Left lung (tissue), 10 donors: Measurements from ENCODE around the gene SUV39H2. TPM values are rescaled to one million over a fixed set of nuclear protein-coding genes. Genes with fewer than 3 reads are reported as not detected.

Experiments
- ATAC-seq: fragments of 200-7000 bp; cut with Tn5 transposase; one replicate; pipeline ENCODE4 v1.9.1; 2020; ENCODE audit warnings: moderate library complexity
- DNase-seq, 4 donors: peaks; one replicate each; pipeline ENCODE4 v3.0.0-alpha.2; 2013 to 2020
- H3K27ac ChIP-seq, 2 donors: fragments of 200-600 bp; sonication (generic) in 1 of 2; one replicate each; pipeline versions ENCODE4 v1.5.0 to v1.8.0; 2020 to 2021
- H3K27me3 ChIP-seq, 2 donors: fragments of 200-600 bp; sonication (generic) in 1 of 2; one replicate each; pipeline versions ENCODE4 v1.5.0 to v1.8.0; 2020 to 2021
- H3K36me3 ChIP-seq, 2 donors: fragments of 200-600 bp; sonication (generic) in 1 of 2; one replicate each; pipeline versions ENCODE4 v1.5.0 to v1.8.0; 2020 to 2021
- H3K4me1 ChIP-seq, 2 donors: fragments of 200-600 bp; one replicate each; pipeline ENCODE4 v1.8.0; 2021
- H3K4me3 ChIP-seq, 2 donors: fragments of 200-600 bp; sonication (generic) in 1 of 2; one replicate each; pipeline versions ENCODE4 v1.5.0 to v1.8.0; 2020 to 2021; ENCODE audit warnings: mild to moderate bottlenecking in 1 of 2
- H3K9me3 ChIP-seq, 2 donors: fragments of 200-600 bp; sonication (generic) in 1 of 2; one replicate each; pipeline versions ENCODE4 v1.5.0 to v1.8.0; 2020 to 2021
- CTCF ChIP-seq, 2 donors: fragments of 200-600 bp; sonication (generic) in 1 of 2; IDR thresholded peaks; one replicate each; pipeline versions ENCODE4 v1.5.0 to v1.8.0; 2021; ENCODE audit warnings: antibody characterized with exemption in 2 of 2
- intact Hi-C, 2 donors: fragments of 100-400 bp; cut with DNase I; formaldehyde crosslinking; loops; one replicate each; pipeline versions ENCODE4 v1.11.2 to v1.14.2; 2022
- polyA plus RNA-seq, 6 donors: library from polyadenylated mRNA; unstranded; fragments of 120-200 nt; gene quantifications; one replicate each; pipeline ENCODE4 v1.2.1, GENCODE V29; 2013; ENCODE audit not compliant: insufficient read length in 6 of 6
- total RNA-seq, 2 donors: library from RNA; stranded (reverse); fragmentation: NEBNext Ultra II Directional; extraction: Animal tissue kit (Norgen Biotek cat#: 25700); gene quantifications; one replicate each; pipeline ENCODE4 v1.2.1, GENCODE V29; 2021
- donor health status: DM: no; HTN: yes; CAD: no.
- donor health status: DM: no; HTN: no; CAD: no.

The SUV39H2 gene
- total and polyA plus RNA-seq, 8 donors: 10.1 to 18.5 (median 16.6) TPM

GRCh38 chr10:14837757-14838581, 40.7 kb upstream of the SUV39H2 start, which contains the start of the genes CDNF, HSPA14 and MSANTD7:
Gene CDNF (minus strand): TSS chr10:14838037. CDS start chr10:14837946, 91 bp downstream.
Gene HSPA14 (plus strand): TSS chr10:14838306. CDS start chr10:14838403, 97 bp downstream.
Gene MSANTD7 (plus strand): TSS chr10:14838306. CDS start chr10:14842285, 3,979 bp downstream.
- peak within 1 kb of the TSS; percentile 93 to 96 for H3K27ac ChIP-seq
- peaks cover 0 to 17% of the 10 kb centered on the region in 2 donors for H3K4me1 ChIP-seq
- ATAC-seq: peak; percentile 98
- intact Hi-C loops: no loop called here
- TF ChIP-seq CTCF (IDR thresholded peaks at IDR 0.05): peak in 1 of 2 donors; percentile 18
- DNase-seq: peak; percentile 100
- no peaks in the 10 kb centered on the region for H3K9me3 ChIP-seq
- H3K36me3 ChIP-seq: peaks cover 0 to 23% of the 10 kb centered on the region in 2 donors
- H3K27me3 ChIP-seq: no peaks in the 10 kb centered on the region
- peak within 1 kb of the TSS; percentile 97 to 100 for H3K4me3 ChIP-seq

- intact Hi-C loops: no loop called here
- TF ChIP-seq CTCF (IDR thresholded peaks at IDR 0.05): no peak
- Histone ChIP-seq H3K27me3 (no peaks in the 10 kb centered on the region), H3K9me3 (no peaks in the 10 kb centered on the region), H3K27ac (peak overlapping the region; percentile 87 to 93), H3K4me1 (peaks cover 0 to 17% of the 10 kb centered on the region in 2 donors), H3K36me3 (peaks cover 0 to 31% of the 10 kb centered on the region in 2 donors), H3K4me3 (peak overlapping the region; percentile 97 to 100)
- DNase-seq (peak; percentile 41 to 87 (median 56)), ATAC-seq (peak; percentile 20)
Observed at GRCh38 chr10:14838582-14839304, 39.9 kb upstream of the SUV39H2 start.

- no peak for TF ChIP-seq CTCF (IDR thresholded peaks at IDR 0.05)
- ATAC-seq (no peak), DNase-seq (no peak)
- H3K4me3 ChIP-seq: peak overlapping the region; percentile 97 to 100
- intact Hi-C loops: no loop called here
- peaks cover 0 to 37% of the 10 kb centered on the region in 2 donors for H3K36me3 ChIP-seq
- H3K9me3 ChIP-seq: no peaks in the 10 kb centered on the region
- H3K27me3 ChIP-seq: no peaks in the 10 kb centered on the region
- peak overlapping the region; percentile 87 to 93 for H3K27ac ChIP-seq
- H3K4me1 ChIP-seq: peaks cover 0 to 17% of the 10 kb centered on the region in 2 donors
Observed at GRCh38 chr10:14839305-14839695, 39.4 kb upstream of the SUV39H2 start.

- no peaks in the 10 kb centered on the region for H3K9me3 ChIP-seq
- intact Hi-C loops: no loop called here
- no peaks in the 10 kb centered on the region for H3K27me3 ChIP-seq
- no peak overlapping the region for H3K27ac ChIP-seq
- peaks cover 0 to 45% of the 10 kb centered on the region in 2 donors for H3K36me3 ChIP-seq
- H3K4me3 ChIP-seq: no peak overlapping the region
- H3K4me1 ChIP-seq: peaks cover 0 to 17% of the 10 kb centered on the region in 2 donors
- no peak for TF ChIP-seq CTCF (IDR thresholded peaks at IDR 0.05)
- ATAC-seq (no peak), DNase-seq (no peak)
Observed at GRCh38 chr10:14840178-14840577, 38.5 kb upstream of the SUV39H2 start.
